ENCODE results near the gene MGME1.
"Not testable (repeated sequence)": the region's sequence is repeated elsewhere in the genome, so short reads cannot be mapped to it uniquely, and the experiment has no call there.

Gene MGME1

DNA sequence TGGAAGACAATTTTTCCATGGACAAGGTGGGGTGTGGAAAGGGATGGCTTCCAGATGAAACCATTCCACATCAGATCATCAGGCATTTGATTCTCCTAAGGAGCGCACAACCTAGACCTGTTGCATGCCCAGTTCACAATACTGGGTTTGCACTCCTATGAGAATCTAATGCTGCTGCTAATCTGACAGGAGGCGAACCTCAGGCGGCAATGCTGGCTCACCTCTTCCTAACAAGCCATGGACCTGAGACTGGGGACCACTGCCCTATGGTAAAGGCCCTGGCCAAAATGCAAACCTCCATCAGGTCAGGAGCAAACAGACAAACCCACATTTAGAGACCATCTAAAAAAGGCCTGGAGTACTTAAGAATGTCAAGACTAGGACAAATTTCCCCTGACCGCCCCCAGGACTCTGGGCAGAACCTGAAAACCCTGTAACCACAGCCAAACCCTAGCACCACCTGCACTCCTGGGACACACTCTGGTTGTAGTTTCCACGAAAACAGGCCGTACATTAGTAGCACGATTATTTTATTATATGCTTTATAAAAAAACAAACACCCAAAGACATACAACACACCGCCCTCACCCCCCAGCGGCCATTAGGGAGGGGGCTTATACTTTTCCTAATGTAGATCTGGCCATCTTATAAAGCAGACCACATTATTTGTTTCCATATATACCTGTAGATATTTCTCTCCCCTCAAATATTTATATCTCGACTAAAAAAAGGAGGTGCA lies 27.6 kb upstream of the MGME1 start:
- DNase-seq, result no peak

DNA sequence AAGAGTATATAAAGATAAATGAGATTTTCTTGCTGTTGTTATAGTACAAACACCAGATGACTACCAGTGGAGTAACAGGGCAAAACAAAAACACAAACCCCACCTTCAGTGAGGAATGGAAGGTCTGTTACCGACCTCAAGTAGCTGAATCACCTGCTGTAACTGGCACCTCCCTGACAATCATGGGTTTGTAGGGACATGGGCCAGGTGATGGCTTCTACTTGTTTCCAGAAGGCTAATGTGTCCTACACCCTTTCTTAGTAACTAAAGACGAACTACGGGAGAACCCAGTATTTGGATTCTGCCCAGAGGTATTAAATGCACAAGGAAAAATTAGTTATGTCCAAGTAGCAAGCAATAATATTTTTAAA lies 27.0 kb upstream of the MGME1 start:
- no peak for DNase-seq

- DNase-seq, result no peak
Measured at GRCh38 chr20:17943343-17943742, 25.5 kb upstream of the MGME1 start.

GRCh38 chr20:17944854-17945474 lies 23.9 kb upstream of the MGME1 start:
- no peak for DNase-seq

GRCh38 chr20:17946040-17946439 lies 22.8 kb upstream of the MGME1 start:
- no peak for DNase-seq

GRCh38 chr20:17946572-17947473 lies 22.0 kb upstream of the MGME1 start:
- no peak for DNase-seq

DNA sequence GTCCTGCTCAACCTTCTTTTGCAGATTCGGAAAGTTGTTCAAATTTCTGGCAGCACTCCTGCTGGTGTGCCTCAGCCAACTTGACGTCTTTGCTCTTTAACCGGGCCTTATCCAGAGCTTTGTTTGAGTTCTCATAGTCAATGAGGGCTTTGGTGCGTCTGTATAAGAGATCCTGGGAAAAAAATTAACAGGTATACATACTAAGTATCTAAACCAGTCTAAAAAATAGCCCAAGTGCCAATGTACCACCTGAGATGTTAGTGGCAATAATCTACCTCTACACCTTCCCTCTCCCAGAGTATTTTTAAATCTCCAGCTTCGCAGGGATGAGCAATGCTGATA lies 21.4 kb upstream of the MGME1 start:
- no peak for DNase-seq

- DNase-seq, result no peak
Measured at GRCh38 chr20:17948442-17948841, 20.4 kb upstream of the MGME1 start.

DNA sequence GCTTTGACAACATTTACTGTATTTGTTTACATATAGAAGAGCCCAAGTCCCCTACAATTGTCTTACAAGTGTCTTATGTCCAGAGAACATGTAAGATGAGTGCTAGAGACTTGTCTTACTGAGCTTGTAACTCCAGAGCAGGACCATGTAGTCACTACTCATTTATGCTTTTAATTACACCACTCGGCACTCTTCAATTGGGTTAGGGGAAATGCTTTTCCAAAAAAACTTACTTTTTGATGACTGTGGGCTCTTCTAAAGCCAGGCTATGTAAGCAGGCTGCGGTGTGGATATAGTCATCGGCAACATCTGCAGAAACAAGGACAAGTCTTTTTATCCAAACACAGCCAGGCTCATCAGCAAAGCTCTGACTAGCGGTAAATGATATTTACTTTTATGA lies 18.9 kb upstream of the MGME1 start:
- no peak for DNase-seq

DNA sequence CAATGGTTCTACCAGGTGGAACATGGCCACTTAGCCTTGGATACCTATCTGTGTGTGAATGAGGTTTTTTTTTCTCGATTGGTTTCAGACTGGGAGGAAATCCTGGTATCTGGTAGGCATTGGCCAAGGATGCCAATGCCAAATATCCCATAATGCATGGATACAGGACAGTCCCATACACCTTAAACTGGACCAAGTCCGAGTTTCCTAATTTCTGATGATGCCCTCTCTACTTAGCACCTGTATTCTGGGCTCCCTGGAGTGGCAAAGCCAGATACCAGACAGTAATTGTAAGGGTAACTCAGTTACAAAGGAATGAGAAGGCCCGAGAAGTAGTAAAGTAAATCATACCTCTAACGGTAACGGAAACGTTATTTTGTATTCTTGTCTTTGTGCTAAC lies 18.1 kb upstream of the MGME1 start:
- no peak for DNase-seq

DNA sequence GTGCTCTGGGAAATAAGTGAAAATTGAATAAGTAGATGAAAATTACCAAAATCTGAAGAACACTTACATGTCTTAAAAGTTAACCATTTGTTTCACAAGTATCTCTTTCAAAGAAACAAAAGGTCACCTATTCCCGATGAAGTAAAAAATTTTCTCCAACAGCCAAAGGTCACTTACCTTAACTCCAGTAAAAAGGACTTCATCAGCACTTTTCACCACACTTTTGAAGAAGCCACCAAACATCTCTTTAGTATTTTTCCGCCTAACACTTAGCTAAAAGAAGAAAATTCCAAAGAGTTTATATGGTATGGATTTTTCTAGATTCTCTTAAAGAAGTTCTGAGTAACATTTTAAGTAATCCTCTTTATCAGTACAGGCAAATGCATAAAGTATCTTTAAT lies 17.5 kb upstream of the MGME1 start:
- no peak for DNase-seq

- no peak for DNase-seq
Measured at GRCh38 chr20:17952692-17953684, 15.8 kb upstream of the MGME1 start.

DNA sequence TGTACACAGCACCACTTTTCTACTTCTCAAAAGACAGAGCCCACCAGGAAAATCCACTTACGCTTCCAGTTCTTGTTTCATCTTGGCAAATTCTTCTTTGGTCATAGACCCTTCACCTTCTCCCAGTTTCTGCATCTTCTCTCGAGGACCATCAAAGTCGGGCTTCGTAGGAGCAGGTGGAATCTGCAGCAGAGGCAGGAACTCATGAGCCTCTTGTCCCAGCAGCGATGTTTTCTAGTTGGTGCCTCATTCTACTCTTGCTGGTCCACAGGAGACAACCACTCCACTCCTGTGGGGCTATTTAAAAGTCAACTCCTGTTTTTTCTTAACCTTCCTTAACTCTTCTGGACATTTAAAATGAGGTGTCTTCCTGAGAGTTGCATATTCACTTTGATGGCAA lies 14.9 kb upstream of the MGME1 start:
- DNase-seq, result no peak

DNA sequence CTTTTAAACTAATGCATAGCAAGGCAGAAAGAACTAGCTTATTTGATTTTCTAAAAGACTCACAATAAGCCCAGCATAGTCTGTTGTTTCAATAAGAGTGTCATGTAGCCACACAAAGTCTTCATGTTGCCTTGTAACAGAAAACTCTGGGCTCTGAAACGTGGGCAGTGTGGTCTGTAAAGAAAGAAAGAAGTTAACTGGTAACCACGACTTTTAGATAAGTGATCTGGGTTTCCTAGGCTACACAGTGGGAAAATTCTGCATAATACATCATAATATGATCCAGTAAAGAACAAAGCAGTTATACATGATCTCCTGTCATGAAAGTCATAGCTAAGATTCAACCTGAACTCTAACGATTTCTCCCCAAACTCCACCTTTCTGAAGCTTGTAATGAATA lies 13.5 kb upstream of the MGME1 start:
- DNase-seq, result no peak

DNA sequence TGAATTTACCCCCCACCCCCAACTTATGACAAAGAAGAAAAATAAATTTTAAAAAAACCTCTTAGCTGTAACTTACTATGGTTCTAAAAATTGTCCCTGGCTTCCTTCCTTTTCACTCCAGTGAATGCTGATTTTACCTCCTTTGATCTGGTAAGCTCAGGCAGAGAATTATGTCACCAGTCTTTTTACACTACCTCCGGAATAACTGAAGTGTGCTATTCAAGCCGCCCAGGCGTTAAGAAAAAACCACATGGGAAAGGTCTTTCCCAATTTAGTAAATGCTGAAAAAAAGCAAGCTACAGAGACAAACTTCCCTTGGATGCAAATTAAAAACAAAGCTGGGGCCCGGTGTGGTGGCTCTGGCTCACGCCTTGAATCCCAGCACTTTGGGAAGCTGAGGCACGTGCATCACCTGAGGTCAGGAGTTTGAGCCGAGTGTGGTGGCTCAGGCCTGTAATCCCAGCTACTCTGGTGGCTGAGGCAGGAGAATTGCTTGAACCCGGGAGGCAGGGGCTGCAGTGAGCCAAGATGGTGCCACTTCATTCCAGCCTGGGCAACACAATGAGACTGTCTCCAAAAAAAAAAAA lies 12.6 kb upstream of the MGME1 start:
- DNase-seq, result no peak

DNA sequence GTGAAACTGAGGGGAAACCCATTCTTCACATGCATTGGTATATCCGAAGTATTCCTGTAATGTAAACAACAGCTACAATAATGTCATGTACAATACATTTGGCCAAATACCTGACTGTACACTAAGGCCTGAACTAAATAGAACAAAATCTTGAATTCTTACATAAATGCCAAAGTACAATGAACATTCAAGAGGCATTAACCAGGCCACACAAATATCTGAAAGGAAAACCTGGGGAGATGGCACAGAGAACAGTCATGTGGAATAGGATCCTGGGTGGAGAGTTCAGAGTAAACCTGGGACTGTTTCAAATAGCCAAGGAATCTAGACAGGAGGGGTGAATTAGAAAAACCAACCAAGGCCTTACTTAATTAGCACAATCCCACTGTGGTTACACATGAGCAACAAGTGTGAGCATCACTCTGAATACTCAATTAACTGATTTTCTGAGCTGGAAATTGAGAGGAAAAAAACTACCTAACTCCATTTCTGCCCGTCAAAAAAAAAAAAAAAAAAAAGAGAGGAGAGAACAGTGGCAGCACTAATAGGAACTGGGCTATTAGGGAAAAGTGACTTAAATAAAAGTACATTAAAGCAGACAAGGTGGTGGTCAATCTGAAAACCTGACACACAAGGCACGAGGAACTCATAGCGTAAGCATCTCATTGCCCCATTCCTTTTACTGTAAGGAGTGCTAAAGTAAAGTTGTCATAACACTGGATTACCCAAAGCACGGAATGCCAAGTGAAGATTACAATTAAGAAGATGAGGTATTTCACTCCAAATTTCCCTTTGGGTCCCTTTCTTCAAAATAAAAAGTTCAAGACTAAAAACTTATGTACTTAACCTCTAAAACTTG lies 11.1 kb upstream of the MGME1 start:
- DNase-seq, result no peak

DNA sequence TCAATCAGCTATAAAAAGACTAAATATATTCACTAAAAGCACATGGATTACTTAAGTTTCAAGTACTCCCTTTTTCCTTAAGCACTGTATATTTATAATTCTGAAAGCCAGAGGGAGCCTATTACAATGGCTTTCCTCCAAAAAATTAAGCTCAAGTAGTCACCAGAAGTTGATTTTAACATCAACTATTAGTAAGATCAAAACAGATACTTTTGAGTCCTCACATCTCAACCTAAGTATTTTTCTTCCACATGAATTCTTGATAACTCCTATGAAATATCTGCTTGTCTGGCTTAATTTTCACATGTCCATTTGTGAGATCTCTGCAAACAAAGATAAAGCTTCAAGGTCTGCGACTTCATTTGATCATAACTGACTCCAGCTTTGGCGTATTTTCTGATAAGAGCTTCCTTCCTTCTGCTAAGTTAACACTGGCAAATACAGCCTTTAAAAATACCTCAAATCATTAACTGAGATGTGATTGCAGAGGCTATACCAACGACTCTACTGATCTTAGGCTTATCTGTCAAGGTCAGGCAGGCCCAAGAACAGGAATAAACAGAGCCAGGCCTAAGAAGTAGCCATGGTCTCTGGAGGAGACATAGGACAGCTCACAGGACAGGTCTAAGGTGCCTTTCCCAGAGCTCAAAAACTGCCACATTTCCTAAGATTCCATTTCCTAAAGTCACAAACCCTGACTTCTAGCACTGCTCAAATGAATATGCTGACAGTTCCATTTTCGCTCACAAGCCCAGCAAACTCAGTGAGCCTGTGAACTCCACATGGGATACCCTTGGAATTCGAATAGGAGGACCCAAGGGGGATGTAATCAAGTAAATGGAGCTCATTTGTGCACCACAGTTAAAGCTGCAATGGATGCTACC lies 10.2 kb upstream of the MGME1 start:
- DNase-seq, result peak; percentile 51

DNA sequence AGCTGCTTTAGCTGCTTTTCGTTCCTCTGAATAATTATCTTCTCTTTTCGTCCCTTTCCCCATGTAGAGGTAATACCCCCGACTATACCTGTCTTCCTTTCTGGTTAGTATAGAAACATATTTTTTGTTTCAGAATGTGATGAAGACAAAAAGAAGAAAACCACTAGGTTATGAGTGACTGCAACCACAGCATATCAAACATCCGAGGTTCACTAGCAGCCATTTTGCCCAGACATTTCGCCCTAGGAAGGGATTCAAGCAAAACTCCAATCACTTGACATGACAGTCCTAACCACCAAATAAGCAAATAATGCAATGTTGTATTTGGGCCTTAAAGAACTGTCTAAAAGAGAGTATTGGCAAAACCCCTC lies 9.6 kb upstream of the MGME1 start:
- DNase-seq, result no peak

DNA sequence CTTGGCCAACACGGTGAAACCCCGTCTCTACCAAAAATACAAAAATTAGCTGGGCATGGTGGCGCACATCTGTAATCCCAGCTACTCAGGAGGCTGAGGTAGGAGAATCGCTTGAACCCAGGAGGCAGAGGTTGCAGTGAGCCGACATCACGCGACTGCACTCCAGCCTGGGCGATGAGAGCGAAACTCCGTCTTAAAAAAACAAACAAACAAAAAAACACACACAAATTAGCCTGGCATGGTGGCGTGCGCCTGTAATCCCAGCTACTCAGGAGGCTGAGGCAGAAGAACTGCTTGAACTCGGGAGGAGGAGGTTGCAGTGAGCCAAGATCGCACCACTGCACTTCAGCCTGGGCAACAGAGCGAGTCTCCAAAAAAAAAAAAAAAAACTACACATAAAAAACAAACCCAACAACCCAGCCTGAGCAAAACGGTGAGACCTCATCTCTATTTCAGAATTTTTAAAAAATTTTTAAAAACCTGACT lies 8.4 kb upstream of the MGME1 start:
- not testable (repeated sequence) for DNase-seq

- peak; percentile 22 for DNase-seq
Measured at GRCh38 chr20:17960927-17961586, 7.8 kb upstream of the MGME1 start.
